ENCODE results near the gene POLR2L. TPM values are rescaled to one million over a fixed set of nuclear protein-coding genes. Genes with fewer than 3 reads are reported as not detected.

POLR2L gene
- total and polyA plus RNA-seq, 7 donors, result 34.9 to 198 (median 75.3) TPM

DNA sequence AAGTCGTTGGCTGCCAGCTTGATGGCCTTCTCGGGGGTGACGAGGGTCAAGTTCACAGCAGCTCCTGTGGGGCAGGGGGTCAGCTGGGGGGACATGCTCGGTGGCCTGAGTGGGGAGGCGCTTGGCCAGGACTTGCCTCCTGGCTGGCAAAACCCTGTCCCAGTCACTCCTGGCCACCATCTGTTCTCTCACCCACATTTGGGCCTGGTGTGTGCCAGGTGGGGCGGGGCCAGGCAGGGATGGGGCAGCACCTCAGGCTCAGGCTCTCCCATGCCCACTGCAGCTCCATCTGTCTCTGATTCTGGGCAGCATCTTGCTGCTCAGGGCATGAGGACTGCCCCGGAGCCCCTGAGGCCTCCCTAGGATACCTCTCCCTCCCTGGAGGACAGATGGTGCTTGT is 48.8 kb downstream of the POLR2L start:
- TF ChIP-seq EP300 (IDR thresholded peaks at IDR 0.05) (no peak), POLR2AphosphoS5 (IDR thresholded peaks at IDR 0.05) (no peak), POLR2A (IDR thresholded peaks at IDR 0.05) (no peak)
- TF ChIP-seq, protein P1, sequence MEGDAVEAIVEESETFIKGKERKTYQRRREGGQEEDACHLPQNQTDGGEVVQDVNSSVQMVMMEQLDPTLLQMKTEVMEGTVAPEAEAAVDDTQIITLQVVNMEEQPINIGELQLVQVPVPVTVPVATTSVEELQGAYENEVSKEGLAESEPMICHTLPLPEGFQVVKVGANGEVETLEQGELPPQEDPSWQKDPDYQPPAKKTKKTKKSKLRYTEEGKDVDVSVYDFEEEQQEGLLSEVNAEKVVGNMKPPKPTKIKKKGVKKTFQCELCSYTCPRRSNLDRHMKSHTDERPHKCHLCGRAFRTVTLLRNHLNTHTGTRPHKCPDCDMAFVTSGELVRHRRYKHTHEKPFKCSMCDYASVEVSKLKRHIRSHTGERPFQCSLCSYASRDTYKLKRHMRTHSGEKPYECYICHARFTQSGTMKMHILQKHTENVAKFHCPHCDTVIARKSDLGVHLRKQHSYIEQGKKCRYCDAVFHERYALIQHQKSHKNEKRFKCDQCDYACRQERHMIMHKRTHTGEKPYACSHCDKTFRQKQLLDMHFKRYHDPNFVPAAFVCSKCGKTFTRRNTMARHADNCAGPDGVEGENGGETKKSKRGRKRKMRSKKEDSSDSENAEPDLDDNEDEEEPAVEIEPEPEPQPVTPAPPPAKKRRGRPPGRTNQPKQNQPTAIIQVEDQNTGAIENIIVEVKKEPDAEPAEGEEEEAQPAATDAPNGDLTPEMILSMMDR (IDR thresholded peaks at IDR 0.05), result no peak
- H3K4me1 ChIP-seq, result peaks cover 0 to 42% (median 34%) of the 10 kb centered on the region in 4 donors

DNA sequence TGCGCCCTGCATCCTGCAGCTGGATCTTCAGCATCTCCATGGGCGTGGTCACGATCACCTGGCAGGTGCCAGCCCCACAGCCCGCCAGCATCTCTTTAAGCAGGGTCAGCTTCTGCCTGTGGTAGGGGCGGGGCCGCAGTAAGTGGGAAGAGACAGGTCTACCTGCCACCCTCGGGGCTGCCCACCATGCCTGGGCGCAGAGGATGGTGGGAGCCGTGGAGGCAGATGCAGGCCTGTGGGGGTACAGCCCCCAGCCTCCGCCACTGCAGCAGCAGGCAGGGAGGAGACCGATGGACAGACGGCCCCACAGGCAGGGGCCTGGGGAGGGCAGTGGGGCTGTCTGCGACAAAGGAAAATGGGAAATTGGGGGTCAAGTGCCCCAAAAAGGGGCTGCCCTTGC is 49.5 kb downstream of the POLR2L start:
- no peak for DNase-seq
- WGBS, 2 donors, result 80 to 91% methylated on average over 13 of the region's 13 CpGs
- Histone ChIP-seq H3K4me3 (no peak overlapping the region), H3K36me3 (peaks cover 0 to 12% (median 0%) of the 10 kb centered on the region in 4 donors), H3K27me3 (peaks cover 18 to 36% (median 22%) of the 10 kb centered on the region in 3 donors), H3K4me1 (peaks cover 0 to 37% (median 30%) of the 10 kb centered on the region in 4 donors), H3K9me3 (no peaks in the 10 kb centered on the region), H3K27ac (no peak overlapping the region)
- intact Hi-C loops (cut with DNase I), result no loop called here
- TF ChIP-seq EP300 (IDR thresholded peaks at IDR 0.05) (no peak), POLR2AphosphoS5 (IDR thresholded peaks at IDR 0.05) (no peak)
- TF ChIP-seq, protein P1 (IDR thresholded peaks at IDR 0.05), result no peak

More for the DNA sequence above, 48.8 kb downstream of the POLR2L start:
- intact Hi-C loops (cut with DNase I), result no loop called here
- peaks cover 14 to 30% (median 17%) of the 10 kb centered on the region in 3 donors for H3K27me3 ChIP-seq
- no peak for DNase-seq
- H3K36me3 ChIP-seq, result peaks cover 0 to 12% (median 0%) of the 10 kb centered on the region in 4 donors
- WGBS, 2 donors, result 81 to 94% methylated on average over 7 of the region's 7 CpGs
- H3K27ac ChIP-seq, result no peak overlapping the region
- no peaks in the 10 kb centered on the region for H3K9me3 ChIP-seq
- no peak overlapping the region for H3K4me3 ChIP-seq

DNA sequence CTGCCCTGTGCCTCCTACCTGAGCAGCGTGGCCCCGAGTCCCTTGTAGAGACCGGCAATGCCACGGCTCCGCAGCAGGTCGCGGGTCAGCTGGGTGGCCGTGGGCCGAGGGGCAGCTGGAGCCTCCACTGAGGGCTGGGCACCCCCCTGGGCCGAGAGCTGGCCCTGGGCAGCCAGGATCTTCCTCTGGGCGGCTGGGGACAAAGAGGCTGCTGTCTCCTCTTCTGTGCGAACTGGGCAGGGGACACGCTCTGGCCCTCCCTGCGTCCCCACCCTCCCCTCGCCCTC is 49.9 kb downstream of the POLR2L start:
- no peak for TF ChIP-seq POLR2A (IDR thresholded peaks at IDR 0.05)
- TF ChIP-seq EP300 (IDR thresholded peaks at IDR 0.05), result no peak
- TF ChIP-seq, protein P1 (IDR thresholded peaks at IDR 0.05), result no peak
- no peak for TF ChIP-seq POLR2AphosphoS5 (IDR thresholded peaks at IDR 0.05)
- no peak for DNase-seq
- 92 to 94% methylated on average over 15 of the region's 15 CpGs for WGBS, 2 donors
- peaks cover 0 to 12% (median 0%) of the 10 kb centered on the region in 4 donors for H3K36me3 ChIP-seq
- intact Hi-C loops (cut with DNase I), result no loop called here
- H3K27ac ChIP-seq, result no peak overlapping the region
- H3K27me3 ChIP-seq, result peaks cover 18 to 40% (median 22%) of the 10 kb centered on the region in 3 donors
- H3K4me1 ChIP-seq, result peaks cover 0 to 34% (median 29%) of the 10 kb centered on the region in 4 donors
- no peak overlapping the region for H3K4me3 ChIP-seq
- no peaks in the 10 kb centered on the region for H3K9me3 ChIP-seq

DNA sequence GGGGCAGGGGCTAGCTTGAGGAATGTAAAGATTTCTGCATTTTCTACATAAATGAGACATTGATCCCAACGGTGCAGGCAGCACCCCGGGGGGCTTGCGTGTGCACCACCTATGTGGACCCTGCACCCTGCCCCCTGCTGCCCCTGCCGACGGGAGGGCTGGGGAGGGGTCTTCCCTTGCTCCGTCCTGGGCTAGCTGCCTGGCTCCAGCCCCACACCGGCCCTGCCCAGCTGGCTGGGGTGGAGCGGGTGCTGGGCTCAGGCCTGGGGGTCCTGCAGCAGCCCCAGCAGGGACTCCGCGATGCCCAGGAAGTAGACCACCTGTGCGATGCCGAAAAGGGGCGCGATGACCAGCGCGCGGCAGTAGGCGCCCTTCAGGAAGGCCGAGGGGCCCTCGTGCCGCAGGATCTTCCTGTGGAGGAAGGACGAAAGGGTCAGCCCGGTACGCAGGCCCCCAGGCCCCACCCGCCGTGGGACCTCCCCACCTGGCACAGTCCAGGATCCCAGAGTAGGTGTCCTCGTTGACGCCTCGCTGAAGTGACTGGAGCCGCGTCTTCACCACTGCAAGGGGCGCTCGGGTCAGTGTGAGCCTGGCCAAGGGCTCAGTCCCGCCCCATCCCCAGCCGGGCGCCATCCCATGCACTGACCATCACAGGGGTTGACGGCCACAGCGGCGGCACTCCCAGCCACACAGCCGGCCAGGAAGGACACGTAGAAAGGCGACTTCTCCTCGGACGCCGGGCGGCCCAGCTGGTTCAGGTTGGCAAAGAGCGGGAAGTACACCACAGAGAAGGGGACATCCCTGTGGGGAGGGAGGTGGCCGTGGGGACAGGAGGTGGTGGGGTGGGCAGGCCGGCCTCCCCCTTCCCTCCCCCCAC is 50.4 kb downstream of the POLR2L start:
- intact Hi-C loops (cut with DNase I), result no loop called here
- no peaks in the 10 kb centered on the region for H3K9me3 ChIP-seq
- 94 to 95% methylated on average over 49 of the region's 49 CpGs for WGBS, 2 donors
- H3K4me1 ChIP-seq, result peaks cover 0 to 31% (median 25%) of the 10 kb centered on the region in 4 donors
- no peak for DNase-seq
- no peak overlapping the region for H3K4me3 ChIP-seq
- H3K27me3 ChIP-seq, result peaks cover 18 to 46% (median 22%) of the 10 kb centered on the region in 3 donors
- H3K27ac ChIP-seq, result no peak overlapping the region
- no peak for TF ChIP-seq POLR2A (IDR thresholded peaks at IDR 0.05)
- H3K36me3 ChIP-seq, result peaks cover 0 to 12% (median 2%) of the 10 kb centered on the region in 4 donors

DNA sequence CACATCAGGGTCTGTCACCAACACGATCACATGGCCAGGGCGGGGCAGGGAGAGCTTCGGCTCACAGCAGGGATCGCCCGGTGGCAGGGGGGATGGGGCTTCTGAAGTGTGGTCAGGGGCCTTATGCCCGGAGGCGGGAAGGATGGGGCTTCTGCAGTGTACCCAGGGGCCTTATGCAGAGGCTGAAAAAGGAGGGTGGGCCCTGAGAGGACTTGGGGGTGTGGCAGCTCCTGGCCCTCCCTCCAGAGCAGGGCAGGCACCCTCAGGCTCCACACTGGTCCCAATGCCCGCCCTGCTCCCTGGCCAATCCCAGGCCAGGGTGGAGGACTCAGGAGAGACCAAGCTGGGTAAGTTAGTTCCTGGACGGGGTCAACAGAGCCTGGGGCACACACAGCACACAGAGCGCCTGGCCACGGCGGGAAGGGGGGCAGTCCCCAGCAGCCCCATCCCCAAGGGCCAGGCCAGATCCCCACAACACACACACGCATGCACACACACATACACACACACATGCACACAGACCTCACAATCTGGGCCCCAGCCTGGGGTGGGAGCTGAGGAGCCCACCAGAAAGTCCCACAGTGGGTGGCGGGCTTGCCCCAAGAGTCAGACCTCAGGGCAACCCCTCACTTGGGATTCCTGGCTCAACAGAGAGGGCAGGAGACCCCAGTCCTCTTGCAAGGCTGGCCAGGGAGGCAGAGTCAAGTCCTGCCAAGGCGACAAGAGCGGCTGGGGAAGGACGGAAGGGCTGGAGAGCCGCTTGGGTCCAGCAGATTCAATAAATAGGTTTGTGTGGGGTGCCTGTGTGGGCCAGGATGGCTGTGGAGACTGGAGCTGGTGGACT is 51.4 kb downstream of the POLR2L start:
- DNase-seq, result no peak
- H3K27me3 ChIP-seq, result peaks cover 18 to 46% (median 22%) of the 10 kb centered on the region in 3 donors
- WGBS, 2 donors, result 68 to 76% methylated on average over 18 of the region's 18 CpGs
- no peak overlapping the region for H3K4me3 ChIP-seq
- intact Hi-C loops (cut with DNase I), result no loop called here
- peaks cover 0 to 22% (median 19%) of the 10 kb centered on the region in 4 donors for H3K4me1 ChIP-seq
- TF ChIP-seq, protein P1 (IDR thresholded peaks at IDR 0.05), result no peak
- TF ChIP-seq POLR2AphosphoS5 (IDR thresholded peaks at IDR 0.05) (no peak), POLR2A (IDR thresholded peaks at IDR 0.05) (no peak), EP300 (IDR thresholded peaks at IDR 0.05) (no peak)
- peaks cover 0 to 12% (median 2%) of the 10 kb centered on the region in 4 donors for H3K36me3 ChIP-seq
- H3K9me3 ChIP-seq, result no peaks in the 10 kb centered on the region
- no peak overlapping the region for H3K27ac ChIP-seq
